Globus pallidus (tissue), 1 donor: ENCODE data around the gene GPHN.
A peak's percentile ranks its signal among the peaks of the same experiment; 100 is the strongest.

Experiments used
- DNase-seq: peaks from one replicate; pipeline ENCODE4 v3.0.0-alpha.2; 2015; ENCODE audit warnings: low spot score

Gene GPHN

DNA sequence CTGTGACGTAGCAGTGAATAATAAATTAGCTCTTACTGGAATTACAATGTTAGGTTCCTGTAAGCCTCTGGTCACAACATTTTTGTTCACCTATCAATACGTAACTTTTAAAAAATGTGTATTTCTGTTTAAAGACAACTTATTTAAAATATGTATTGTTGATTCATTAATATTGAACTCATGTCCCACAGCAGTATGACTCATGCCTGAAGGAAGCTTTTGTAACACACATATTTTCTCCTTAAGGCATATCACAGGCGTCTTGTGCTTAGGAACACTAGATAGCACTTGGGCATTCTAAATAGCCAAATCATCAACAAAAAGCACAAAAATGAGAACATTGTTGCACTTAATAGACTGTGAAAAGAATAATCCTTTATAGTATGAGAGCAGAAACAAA is 92.5 kb downstream of the GPHN start:
- DNase-seq = no peak

DNA sequence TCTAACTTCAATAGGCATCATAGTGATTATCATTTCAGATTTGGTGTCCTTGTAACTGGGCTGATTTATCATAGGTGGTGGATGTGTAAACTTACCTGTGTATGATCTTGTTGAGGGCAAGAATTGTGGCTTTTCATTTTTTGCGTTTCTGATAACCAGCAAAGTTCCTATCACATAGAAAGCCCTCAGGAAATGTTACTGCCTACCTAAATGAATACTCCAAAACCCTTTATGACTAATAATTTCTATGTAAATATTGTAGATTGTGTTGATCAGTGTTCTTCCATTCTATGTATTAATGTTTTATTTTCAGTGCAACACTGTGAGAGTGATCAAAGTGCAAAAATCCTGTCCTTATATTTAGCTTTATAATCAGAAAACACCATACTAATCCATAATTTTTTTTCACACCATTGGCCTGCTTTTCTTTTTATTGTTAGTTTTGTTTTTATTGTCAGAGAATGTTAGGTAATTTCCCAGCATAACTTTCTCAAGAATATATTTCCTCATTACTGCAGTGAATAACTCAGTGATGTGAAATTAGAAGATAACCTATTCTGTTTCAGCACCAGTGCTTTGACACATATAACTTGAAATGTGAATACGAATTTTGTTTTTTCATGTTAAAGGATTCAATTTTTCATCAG is 94.1 kb downstream of the GPHN start:
- DNase-seq = no peak

DNA sequence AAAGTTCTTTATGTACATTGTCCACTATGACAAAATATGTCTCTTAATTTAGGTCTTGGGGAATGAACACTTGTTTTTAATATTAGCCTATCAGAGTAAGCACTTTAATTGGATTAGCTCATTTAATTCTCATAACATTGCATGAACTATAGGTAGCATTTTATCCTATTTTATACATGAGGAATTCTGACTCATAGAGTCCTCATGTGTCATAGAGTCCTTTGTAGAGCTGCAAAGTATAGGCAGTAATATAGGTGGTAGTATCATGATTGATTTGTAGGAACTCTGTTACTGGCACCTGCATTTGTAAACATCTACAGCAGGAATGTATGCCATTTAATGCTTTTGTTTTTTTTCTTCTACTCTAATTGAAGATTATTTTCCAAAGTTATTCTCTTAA is 96.0 kb downstream of the GPHN start:
- DNase-seq = no peak

DNA sequence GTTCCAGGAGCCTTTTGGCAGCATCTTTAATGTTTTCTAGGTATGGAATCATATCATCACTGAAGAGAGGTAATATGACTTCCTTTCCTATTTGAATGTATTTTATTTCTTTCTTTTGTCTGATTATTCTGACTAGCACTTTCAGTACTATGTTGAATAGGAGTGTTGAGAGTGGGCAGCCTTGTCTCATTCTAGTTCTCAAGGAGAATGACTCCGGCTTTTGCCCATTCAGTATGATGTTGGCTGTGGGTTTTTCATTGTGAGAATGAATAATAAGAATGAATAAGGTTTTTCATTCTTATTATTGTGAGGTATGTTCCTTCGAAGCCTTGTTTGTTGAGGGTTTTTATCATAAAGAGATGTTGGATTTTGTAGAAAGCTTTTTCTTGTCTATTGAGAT is 98.9 kb downstream of the GPHN start:
- DNase-seq = no peak

DNA sequence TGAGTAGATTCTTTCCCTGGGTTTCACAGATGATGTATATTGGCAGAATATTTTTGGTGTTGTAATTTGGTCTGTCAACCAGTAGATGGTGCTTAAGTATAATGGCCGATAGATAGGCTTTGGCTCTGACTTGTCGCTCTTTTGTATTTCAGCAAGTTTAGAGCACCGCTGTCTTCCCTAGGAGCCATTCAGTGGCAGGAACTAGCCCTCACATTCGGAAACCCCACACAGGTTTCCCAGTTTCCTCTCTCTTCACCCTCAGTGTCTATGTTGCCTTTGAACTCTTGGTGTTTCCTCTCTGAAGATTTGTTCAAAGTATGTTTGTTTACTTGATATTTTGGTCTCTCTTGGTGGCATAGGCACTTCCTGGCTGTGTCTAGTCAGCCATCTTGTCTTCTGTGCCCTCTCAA is 102.2 kb downstream of the GPHN start:
- no peak for DNase-seq

DNA sequence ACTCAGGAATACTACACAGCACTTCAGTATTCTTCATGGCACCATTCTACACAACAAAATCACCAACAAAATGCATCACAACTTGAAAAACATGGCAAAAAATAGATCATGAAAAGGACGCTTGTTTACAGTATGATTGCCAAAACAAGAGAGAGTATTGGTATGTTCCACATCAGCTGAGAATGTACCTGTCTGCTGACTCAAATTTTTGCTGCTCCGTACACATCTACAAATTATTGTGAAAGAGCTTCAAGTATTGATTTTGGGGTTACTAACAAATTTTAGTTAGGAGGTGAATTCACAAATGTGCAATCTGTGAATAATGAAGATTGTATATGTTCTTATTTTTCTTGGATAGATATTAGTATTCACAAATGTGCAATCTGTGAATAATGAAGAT is 105.4 kb downstream of the GPHN start:
- no peak for DNase-seq

DNA sequence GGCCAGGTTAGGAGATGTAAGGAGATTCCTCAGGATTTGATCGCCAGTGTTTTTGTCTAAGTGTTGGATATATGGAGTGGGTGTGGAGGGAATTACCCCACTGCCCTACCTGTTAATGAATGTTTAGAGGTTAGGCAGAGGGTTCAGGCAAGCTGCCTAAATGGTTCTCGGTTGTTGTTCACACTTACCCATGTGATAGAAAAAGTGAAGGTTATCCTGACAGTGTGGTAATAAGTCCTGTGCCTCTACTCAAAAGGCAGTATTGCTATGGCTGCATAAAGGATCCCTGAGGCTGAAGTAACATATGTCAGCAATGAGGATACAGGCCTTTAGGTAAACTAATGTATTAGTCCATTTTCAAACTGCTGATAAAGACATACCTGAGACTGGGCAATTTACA is 112.0 kb downstream of the GPHN start:
- no peak for DNase-seq

DNA sequence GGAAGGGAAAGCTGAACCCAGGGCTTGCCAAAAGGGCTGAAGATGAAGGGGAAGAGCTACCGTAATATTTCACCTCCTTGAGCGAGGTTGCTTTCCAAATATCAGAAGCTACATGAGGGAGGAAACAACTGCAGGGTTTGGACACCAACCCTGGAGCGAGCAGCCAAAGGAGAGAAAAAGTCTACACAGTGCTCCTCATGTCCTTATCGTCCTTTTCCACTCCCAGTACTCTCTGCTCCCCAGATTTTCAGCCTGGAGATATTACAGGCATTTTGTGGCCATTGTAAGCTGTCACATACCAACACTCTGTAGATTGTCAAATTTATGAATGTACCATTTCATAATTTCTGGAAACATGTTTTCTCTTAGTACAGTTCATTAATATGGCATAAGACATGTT is 115.9 kb downstream of the GPHN start:
- DNase-seq = no peak

DNA sequence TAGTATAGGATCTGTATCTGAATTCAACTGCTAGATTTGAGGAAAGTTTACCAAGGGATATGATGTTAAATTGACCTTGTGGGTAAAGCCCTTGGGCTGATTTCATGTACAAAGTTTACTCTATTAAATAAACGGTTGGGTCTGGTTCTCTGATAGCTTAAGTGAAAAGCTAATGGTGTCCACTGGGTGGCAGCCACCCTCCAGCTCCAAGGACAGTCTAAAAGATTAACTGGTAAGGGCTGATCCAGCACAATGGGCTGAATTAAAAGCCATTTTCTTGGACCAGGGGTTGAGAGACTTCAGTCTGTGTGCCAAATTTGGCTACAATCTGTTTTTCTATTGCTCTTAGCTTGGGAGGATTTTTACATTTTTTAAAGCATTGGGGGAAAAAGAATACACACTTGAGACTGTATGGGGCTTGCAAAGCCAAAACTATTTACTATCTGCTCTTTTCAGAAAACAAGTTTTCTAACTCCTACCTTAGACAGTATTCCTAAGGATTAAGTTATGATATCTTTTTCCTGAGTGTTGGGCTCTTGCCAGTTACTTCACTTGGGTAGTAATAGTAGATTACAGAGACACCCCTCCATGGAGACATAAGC is 116.5 kb downstream of the GPHN start:
- peak; percentile 65 for DNase-seq

DNA sequence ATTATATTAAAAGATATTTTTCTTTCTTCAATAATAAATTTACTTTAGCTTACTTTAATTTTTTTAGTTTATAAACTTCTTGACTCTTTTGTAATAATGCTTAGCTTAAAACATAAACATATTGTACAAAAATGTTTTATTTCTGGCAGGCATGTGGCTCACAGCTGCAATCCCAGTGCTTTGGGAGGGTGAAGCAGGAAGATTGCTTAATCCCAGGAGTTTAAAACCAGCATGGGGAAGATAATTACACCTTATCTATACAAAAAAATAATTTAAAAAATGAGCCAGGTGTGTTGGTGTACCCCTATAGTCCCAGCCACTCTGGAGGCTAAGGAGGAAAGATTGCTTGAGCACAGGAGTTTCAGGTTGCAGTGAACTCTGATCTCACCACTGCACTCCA is 120.7 kb downstream of the GPHN start:
- no peak for DNase-seq

DNA sequence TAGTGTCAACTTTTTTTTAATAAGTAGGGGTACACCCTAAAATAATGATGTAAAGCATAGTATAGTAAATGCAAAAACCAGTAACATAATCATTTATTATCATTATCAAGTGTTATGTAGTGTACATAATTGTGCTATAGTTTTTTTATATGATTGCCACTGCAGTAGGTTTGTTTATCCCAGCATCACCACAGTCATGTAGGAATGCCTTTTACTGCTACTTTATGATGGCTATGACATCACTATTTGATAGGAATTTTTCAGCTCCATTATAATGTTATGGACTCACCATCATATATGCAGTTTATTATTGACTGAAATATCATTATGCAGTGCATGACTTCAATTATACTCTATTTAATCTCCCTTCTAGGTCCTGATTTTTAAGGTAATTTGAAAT is 121.6 kb downstream of the GPHN start:
- no peak for DNase-seq

DNA sequence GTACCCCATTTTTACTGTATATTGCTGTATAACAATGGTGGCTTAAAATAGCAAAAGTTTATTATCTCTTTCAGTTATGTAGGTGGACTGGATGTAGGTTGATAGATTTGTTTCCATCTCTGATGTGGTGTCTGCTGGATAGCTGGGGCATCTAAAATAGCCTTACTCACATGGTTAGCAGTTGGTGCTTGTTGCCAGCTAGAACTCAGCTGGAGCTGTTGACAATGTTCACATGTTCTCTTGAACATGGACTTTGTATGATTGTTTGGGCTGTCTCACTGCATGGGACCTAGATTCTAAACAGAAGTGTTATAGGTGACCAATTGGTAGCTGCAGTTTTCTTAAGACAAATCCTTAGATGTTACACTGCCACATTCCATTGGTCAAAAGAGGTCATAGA is 126.9 kb downstream of the GPHN start:
- no peak for DNase-seq

DNA sequence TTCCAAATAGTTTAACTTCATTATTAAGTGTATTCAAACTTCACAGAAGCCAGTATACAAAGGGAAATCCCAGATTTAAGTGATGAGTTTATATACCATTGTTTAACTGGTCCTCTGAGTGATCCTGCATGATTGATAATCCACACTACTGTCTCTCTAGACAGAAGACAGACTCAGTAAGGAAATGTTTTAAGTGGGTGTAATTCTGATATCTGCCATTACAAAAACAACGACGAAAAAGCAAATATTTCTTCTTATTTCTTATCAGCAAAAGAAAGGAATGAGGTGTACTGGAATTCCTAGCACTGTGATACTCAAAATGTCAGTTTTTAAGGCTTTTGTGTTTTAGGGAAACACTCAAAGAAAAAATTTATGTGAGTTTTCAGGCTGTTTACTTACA is 127.5 kb downstream of the GPHN start:
- no peak for DNase-seq

DNA sequence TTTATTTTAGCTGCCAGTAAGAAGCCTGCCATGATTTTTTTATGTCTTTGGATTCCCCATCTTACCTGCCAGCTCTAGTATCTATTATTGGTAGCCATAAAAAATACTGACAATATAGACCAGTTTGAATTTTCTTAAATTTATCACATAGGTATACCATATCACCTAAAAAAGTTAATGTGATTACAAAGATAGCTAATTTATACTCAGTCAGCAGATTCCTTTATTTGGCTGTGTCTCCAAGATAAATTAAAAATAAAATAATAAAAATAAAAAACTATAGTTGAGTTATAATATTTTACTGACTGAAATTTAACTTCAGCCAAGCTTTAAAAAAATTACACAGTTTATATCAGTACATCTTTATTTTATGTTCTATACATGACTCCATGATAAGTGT is 128.3 kb downstream of the GPHN start:
- no peak for DNase-seq

DNA sequence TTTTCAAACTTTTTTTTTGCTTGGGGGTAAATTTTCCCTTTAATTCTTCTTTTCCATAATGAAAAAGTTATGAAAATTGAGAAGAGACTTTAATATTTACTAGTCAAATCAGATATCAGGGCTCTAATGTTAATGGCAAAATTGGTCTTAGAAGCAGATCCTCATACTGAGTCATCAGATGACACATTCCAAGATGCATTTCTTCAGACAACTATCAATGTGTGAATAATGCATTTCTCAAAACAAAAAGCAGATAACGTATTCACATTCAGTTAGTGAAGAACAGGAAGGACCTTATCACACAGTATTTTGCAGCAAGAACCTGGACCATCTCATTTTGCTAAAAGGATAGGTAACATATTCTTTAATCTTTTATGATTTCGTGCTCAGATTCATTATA is 130.7 kb downstream of the GPHN start:
- no peak for DNase-seq

DNA sequence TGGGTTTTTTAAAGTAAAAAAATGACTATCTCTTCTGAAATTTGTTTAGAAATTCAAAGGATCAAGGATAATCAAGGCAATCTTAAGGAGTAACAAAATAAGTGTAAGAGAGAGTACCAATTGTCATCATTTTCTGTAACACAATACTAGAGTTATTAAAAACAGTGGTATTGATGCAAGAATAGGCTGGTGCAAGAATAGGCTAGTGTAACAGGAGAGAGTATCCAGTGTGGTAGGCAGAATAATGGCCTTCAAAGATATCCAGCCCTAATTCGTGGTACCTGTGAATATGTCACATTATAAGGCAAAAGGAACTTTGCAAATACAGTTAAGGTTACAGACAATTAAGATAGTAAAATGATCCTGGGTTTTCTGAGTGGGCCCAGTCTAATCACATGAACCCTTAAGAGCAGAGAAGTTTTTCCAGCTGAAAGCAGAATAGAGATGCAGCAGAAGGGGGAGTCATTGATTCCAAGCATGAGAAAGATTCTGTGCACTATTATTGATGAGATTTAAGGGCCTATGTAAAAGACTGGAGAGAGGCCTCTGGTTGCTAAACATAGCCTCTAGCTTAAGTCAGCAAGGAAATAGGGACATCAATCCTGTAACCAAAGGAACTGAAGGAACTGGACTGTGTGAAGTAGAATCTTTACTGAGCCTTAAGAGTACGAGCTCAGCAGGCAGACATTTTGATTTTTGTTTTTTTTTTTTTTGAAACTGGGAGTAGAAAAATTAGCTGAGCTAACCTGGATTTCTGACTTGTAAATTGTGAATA is 134.1 kb downstream of the GPHN start:
- no peak for DNase-seq

DNA sequence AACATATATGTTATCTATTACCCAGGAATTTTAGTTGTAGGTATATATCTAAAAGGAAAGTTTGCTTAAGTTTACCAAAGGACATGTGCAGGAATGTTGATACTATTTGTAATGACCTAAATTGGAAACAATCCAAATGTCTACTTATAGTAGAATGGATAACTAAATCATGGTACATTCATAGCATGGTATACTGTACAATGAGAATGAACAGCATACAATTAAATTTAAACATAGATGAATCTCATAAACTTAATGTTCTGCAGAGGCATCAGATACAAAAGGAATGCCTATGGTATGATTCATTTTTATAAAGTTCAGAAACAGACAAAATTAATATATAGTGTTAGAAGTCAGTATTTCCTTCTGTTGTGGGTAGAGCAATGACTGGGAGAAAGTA is 135.4 kb downstream of the GPHN start:
- no peak for DNase-seq

DNA sequence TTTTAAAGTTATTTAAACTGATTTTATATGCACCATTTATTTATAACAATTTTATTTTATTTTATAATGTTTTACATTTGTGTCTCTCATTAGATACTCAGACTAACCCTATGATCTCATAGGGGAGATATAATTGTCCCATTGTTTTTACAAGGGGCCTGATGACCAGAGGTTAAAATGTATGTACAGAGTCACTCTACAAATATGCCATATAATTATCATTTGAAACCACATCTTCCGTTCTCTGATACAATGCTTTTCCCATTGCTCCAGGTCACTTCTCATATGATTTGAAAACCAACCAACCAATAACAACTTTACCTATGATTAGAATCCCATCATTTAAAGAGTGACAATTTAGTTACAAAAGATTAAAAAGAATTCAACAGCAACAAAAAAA is 137.8 kb downstream of the GPHN start:
- DNase-seq = no peak

DNA sequence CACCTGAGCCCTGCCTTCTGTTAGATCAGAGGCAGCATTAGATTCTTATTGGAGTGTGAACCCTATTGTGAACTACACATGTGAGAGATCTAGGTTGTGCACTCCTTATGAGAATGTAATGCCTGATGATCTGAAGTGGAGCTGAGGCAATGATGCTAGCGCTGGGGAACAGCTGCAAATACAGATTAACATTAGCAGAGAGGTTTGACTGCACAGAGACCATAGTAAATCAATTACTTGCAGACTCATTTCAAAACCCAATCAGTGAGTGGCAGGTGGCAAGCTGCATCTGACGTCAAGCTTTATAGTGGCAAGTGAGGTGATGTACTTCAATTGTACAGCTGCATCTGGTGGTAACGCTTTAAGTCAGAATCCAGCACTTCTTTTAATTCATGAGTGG is 141.6 kb downstream of the GPHN start:
- DNase-seq = no peak

DNA sequence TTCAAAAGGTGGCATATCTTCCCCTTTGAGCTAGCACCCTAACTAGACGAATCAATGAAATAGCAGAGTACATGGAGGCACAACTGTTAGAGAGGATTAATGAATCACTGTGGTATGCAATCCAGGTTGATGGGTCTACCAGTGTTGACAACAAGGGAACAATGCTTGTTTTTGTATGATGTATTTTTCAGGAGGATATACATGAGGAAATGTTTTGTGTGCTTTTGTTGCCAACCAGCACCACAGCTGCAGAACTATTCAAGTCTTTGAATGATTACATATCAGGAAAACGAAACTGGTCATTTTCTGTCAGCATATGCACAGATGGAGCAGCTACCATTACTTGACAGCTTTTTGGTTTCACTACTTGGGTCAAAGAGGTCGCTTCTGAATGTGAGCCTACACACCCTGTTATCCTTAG is 142.6 kb downstream of the GPHN start:
- DNase-seq = no peak

DNA sequence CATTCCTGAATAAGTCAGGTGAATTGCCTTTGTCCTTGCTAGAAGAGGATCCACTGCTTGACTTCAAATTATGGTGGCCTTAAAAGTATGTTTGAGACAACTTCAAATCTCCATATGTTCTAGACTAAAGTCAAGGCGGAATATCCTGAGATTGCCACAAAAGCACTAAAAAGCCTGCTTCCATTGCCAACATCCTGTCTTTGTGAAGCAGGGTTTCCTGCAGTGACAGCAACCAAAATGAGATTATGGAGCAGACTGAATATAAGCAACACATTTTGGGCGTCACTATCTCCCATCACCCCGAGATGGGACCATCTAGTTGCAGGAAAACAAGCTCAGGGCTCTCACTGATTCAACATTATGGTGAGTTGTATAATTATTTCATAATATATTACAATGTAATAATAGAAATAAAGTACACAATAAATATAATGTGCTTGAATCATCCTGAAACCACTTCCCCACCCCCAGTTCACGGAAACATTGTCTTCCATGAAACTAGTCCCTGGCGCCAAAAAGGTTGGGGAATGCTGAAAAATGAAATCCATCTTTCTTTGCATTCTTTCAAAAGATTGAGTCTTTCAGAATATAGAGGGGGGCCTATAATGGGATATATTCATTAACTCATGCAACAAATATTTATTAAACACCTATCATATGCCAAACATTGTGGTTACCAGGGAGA is 143.7 kb downstream of the GPHN start:
- DNase-seq = no peak

DNA sequence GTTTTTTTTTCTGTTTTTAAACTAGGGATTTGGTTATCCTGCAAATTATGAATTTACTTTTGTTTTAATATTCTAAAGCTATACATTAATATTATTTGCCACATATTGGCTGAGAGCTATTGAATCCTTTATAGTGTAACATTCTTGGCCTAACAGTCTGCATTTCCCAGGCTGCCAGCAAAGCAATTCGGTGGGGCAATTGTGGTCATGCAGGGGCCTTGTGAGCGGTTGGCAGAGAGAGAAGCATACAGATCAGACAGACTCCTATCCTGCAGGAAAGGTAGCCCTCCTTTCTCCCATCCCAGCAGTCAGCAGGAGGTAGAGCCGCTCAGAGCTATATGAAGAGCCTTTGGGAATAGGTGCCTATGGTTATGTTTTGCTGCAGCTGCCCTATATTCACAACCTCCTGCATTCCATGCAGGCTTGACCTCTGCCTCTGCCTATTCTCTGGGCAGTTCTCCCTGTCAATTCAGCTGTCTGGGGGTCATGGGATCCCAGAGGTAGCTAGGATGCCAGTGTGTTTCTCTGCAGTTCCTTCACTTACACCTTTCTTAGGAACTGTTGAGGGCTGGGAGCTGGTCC is 144.7 kb downstream of the GPHN start:
- DNase-seq = peak; percentile 31

DNA sequence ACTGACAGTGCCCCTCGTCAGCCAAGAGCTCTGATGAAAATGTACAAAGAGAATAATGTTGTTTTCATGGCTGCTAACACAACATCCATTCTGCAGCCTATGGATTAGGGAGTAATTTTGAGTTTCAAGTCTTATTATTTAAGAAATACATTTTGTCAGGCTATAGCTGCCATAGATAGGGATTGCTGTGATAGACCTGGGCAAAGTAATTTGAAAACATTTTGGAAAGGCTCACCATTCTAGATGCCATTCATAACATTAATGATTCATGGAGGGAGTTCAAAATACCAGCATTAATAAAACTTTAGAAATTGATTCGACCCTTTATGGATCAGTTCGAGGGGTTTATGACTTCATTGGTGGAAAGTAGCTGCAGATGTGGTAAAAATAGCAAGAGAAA is 149.8 kb downstream of the GPHN start:
- no peak for DNase-seq
